Effector CD8-positive, alpha-beta T cell (primary cell): ENCODE data around the gene TRMT112.
A peak's percentile ranks its signal among the peaks of the same experiment; 100 is the strongest.
"Not testable (repeated sequence)": the region's sequence is repeated elsewhere in the genome, so short reads cannot be mapped to it uniquely, and the experiment has no call there.

Source experiments
- DNase-seq: peaks from one replicate; lab custom pipeline; 2025; lab: John Stamatoyannopoulos, UW

Gene TRMT112

DNA sequence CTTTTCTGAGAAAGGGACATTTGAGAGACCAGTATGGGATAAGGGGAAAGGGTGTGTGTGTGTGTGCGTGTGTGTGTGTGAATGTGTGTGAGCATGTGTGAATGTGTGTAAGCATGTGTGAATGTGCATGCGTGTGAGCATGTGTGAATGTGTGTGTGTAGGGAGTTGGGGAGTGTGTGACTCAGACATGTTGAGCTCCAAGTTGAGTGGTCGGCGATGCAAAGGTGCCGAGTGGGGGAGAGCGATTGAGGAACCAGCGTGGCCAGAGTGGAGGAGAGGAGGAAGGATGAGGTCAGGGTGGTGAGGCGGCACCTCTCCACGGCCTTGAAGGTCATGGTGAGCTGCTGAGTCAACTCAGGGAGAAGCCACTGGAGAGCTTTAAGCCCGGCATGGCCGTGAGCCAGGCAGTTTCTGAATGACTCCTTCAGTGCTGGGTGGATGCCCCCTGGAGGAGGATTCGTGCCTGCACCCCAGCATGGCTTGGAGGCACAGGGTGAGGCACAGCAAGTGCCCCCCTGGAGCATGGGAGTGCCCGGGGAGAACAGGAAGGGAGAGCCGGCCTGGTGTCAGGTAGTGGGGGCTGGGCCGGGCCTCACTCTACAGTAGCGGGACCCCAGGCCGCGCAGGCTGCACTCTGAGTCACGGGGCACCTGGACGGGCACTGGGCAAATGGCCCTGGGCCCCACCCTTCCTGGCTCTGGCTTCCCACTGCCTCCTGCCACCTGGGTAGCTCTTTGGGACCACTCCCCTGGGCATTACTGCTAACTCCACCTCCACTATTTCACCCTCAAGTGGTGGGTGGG lies 14.4 kb upstream of the TRMT112 start:
- peak; percentile 38 for DNase-seq

DNA sequence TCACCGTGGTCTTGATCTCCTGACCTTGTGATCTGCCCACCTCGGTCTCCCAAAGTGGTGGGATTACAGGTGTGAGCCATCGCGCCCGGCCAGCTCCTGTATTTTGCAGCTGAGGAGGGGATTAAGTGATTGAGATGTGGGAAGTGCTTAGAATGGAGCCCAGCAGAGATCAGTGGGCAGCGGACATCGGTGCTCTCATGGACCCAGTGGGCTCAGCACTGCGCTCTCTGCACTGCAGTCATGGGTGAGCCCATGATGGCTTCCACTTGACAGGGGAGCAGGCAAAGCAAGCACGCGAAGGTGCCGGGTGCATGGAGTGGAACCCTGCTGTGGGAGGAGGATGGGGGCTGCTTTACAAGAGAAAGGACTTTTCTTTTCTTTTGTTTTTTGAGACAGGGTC lies 13.5 kb upstream of the TRMT112 start:
- no peak for DNase-seq

DNA sequence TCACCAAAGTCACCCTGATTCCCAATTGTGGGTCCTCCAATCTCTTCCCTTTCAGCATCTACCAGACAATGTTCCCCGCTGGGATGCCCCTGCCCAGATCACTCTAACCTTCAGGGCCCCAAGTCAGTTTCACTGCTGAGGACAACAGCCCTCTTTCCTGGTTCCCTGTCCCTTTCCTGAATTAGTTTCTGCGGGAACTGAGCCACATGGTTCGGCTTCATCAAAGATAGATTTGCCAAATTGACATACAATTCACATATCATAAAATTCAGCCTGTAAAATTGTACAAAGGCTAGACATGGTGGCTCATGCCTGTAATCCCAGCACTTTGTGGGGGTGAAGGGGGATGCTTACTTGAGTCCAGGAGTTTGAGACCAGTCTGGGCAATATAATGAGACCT lies 10.6 kb upstream of the TRMT112 start:
- no peak for DNase-seq

DNA sequence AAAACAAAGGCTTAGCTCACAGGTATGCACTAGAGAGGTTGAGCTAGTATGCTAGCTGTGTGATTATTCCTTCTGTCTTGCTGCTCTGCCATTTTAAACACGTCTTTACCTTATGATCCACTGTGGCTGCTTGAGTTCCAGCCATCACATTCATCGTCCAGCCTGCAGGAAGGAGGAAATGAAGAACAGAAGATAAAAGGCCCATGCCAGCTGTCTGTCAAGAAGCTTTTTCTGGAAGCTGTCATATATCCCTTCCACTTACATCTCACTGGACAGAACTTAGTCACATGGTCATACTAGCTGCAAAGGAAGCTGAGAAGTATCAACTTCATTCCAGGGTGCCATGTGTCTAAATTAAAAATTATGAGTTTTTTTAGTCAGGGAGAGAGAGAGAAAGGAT lies 10.0 kb upstream of the TRMT112 start:
- DNase-seq = no peak

DNA sequence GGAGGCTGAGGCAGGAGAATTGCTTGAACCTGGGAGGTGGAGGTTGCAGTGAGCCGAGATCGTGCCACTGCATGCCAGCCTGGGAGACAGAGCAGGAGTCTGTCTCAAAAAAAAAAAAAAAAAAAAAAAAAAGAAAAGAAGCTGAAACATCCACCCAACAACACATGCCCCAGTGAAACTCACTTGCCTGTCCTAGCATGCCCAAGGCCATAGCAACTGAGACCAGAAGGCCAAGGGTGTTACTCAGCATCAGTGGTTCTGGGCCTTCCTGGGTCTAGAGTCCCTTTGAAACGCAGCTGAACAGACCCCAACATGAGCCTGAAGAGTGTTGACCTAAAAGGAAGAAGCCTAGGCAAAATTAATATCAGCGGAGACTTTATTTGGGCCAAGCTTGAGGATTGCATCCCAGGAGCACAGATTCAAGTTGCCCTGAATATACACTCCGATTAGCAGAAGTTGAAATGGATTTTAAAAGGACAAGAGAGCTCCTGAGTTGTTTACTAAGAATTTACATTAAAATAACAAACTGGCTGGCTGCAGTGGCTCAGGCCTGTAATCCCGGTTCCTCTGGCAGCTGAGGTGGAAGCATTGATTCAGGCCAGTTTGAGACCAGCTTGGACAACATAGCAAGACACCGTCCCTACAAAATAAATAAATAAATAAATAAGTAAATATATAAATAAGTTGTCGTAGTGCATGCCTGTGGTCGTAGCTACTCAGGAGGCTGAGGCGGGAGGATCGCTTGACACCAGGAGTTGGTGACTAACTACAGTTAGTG lies 7.5 kb upstream of the TRMT112 start:
- DNase-seq = no peak

DNA sequence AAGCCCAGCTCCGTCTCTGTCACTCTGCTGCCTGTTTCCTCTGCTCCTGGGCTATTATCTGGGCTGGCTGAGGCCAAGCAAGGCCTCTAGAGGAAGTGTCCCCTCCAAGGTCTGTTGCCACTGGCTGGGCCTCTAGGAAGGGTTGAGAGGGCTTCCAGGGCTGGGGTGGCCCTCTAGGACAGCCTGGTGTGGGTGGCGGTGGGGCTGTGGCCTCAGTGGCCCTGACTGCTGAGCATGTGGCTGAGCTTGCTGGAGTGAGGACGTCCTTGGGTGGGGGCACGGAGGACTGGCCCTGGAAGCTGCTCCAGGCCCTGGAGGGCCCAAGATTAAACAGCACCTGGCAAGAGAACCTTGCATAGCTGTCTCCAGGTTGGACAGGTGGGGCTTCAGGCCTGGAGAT lies 6.6 kb upstream of the TRMT112 start:
- DNase-seq = not testable (repeated sequence)

DNA sequence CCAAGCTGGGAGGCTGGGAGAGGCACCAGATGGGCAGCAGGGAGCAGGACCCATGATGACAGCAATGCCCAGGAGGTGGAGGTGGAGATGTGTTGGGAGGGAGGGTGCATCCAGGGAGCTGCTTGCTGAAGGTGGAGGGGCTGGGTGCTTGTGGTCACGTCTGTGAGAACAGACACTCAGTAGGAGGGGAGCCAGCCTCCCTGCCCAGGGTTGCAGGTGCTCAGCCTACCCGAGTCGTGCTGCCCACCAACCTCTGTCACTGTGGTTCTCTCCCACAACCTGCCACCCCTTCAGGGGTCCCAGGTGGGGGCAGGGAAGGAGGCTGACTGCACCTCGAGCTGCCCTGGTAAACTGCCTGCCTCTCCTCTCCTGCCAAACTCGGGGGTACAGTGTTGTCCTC lies 6.0 kb upstream of the TRMT112 start:
- no peak for DNase-seq

DNA sequence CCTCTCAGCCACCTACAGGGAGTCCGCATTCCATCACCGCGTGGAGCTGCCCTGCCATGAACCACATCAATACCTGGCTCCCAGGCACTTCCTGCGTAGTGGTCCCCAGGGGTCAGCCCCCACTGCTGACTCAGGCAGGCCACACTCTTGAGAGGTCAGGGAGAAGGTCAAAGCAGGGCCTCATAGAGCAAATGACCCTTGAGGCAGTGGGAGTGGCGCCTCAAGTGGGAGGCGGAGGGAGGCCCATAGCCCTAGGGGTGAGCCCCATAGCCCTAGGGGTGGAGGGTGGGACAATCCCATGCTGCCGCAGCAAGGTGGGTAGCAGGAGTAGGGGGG lies 5.5 kb upstream of the TRMT112 start:
- no peak for DNase-seq

DNA sequence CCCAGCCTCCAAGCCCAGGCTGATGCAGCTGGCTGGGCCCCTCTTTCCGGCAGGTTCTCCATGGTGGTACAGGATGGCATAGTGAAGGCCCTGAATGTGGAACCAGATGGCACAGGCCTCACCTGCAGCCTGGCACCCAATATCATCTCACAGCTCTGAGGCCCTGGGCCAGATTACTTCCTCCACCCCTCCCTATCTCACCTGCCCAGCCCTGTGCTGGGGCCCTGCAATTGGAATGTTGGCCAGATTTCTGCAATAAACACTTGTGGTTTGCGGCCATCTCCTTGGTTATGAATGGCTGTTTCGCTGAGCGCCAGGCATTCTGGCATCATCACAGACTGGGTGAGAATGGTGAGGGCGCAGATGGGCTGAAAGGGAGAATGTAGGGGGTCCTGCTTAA lies 4.2 kb upstream of the TRMT112 start:
- no peak for DNase-seq

DNA sequence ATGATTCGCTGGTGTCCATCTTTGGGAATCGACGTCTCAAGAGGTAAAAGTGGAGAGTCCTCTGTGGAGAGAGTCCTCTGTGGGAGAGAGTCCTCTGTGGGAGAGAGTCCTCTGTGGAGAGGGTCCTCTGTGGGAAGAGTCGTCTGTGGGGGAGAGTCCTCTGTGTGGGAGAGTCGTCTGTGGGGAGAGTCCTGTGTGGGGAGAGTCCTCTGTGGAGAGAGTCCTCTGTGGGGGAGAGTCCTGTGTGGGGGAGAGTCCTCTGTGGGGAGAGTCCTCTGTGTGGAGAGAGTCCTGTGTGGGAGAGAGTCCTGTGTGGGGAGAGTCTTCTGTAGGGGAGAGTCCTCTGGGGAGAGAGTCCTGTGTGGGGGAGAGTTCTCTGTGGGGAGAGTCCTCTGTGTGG lies 3.7 kb upstream of the TRMT112 start:
- DNase-seq = no peak

DNA sequence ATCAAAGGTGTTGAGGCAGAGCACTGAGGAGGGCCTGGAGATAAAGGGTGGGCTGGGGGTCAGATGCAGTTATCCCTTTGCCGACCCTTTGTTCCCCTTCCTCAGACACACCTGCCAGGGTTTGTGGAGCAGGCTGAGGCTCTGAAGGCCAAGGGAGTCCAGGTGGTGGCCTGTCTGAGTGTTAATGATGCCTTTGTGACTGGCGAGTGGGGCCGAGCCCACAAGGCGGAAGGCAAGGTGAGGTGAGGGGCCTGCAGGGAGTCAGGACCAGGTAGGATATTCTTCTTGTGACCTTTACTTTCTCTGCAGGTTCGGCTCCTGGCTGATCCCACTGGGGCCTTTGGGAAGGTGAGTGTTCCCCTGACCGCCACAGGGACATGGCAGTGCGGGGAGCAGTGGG lies 3.2 kb upstream of the TRMT112 start:
- no peak for DNase-seq

DNA sequence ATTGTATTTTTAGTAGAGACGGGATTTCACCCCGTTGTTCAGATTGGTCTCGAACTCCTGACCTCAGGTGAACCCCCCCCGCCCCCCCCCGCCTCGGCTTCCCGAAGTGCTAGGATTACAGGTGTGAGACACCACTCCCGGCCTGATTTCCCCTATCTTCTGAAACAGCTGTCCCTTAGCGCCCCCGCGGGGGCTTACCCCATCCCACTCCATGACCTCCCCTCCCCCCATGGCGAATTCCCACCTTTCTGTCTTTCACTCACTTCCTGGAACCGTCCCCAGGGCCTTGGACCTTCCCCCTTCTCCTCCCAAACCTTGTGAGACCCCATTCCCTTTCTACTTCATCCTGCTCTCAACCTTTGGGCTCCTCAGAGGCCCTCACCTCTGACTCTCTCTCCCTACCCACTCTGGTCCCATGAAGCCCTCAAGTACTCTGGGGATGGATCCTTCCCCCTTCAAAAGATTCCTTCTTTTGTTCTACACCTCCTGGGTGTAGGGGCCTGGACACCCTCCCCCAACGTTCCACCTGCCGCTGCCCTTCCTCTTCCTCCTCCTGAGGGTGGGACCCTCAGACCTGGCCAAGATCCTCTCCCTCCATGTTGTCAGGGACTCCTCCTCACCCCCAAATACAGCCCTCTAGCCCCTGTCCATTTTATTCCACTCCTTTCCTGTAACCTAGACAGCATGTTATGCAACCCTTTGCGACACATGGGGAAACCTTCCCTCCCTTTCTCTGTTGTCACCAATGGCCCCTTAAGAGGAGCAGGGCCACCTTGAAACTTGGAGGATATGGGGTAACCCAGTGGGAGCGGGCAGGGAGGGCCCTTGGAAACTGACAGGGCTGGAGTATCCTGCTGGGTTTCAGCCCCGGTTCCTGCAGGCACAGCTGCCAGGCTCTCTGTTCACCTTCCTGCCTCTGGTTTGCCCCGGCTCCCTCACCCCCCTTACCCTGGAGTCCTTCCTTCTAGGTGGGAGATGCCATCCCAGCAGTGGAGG lies 1.7 kb upstream of the TRMT112 start:
- no peak for DNase-seq

DNA sequence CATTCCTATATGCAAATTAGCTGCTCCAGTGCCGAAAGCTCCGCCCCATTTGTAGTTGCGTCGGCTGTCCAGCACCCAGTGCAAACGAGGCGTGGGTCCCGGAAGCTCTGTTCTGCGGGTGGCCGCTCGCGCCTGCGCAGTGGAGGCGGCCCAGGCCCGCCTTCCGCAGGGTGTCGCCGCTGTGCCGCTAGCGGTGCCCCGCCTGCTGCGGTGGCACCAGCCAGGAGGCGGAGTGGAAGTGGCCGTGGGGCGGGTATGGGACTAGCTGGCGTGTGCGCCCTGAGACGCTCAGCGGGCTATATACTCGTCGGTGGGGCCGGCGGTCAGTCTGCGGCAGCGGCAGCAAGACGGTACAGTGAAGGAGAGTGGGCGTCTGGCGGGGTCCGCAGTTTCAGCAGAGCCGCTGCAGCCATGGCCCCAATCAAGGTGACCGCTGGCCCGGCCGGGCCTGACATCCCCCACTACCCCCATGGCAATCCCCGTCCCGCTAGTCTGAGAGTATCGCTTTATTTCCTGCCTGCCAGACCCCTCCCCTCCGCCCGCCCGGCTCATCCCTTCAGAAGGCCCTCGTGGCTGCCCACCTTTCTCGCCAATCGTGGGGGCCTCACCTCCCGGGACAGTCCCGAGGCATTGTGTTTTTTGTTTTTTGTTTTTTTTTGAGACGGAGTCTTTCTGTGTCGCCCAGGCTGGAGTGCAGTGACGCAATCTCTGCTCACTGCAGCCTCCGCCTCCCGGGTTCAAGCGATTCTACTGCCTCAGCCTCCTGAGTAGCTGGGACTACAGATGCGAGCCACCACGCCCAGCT lies 804 bp upstream of the TRMT112 start, which contains the start of gene PRDX5:
TSS of gene PRDX5 (plus strand) at position 161 of the 805 bp plus-strand sequence. CDS start at position 256, 95 bp downstream.
- peak; percentile 88 for DNase-seq

DNA sequence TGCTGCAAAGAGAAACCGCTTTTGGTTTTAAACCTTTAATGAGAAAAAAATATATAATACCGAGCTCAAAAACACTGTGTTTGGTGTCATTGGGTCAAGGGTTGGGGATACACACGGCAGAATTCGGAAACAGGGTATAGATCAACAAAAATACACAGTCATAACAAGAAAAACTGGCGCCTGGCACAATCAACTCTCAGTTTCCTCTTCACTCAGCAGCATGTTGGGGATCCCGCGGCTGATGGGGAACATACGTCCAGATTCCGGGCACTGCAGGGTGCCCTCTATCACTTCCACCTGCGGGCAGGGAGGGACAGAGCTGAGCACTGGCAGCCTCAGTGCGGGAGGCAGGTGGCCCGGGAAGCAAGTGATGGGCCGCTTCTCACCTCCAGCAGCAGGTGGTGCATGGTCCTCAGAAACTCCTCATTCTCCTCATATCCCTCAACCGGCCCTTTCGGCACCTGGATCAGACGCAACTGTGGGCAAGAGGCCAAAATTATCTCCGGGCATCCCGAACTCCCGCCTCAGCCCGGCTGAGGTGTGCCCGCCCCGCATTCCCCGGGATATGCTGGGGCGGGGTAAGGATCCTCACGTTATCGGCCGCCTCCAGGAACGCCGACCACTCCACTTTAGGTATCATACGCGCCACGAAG lies 561 bp downstream of the TRMT112 start:
- DNase-seq = no peak

DNA sequence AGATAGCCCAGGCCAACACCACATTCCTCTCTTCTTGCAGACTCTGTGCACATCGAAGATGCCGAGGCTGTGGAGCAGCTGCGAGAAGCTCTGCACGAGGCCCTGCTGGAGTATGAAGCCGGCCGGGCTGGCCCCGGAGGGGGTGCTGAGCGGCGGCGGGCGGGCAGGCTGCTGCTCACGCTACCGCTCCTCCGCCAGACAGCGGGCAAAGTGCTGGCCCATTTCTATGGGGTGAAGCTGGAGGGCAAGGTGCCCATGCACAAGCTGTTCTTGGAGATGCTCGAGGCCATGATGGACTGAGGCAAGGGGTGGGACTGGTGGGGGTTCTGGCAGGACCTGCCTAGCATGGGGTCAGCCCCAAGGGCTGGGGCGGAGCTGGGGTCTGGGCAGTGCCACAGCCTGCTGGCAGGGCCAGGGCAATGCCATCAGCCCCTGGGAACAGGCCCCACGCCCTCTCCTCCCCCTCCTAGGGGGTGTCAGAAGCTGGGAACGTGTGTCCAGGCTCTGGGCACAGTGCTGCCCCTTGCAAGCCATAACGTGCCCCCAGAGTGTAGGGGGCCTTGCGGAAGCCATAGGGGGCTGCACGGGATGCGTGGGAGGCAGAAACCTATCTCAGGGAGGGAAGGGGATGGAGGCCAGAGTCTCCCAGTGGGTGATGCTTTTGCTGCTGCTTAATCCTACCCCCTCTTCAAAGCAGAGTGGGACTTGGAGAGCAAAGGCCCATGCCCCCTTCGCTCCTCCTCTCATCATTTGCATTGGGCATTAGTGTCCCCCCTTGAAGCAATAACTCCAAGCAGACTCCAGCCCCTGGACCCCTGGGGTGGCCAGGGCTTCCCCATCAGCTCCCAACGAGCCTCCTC lies 1.5 kb downstream of the TRMT112 start:
- not testable (repeated sequence) for DNase-seq

DNA sequence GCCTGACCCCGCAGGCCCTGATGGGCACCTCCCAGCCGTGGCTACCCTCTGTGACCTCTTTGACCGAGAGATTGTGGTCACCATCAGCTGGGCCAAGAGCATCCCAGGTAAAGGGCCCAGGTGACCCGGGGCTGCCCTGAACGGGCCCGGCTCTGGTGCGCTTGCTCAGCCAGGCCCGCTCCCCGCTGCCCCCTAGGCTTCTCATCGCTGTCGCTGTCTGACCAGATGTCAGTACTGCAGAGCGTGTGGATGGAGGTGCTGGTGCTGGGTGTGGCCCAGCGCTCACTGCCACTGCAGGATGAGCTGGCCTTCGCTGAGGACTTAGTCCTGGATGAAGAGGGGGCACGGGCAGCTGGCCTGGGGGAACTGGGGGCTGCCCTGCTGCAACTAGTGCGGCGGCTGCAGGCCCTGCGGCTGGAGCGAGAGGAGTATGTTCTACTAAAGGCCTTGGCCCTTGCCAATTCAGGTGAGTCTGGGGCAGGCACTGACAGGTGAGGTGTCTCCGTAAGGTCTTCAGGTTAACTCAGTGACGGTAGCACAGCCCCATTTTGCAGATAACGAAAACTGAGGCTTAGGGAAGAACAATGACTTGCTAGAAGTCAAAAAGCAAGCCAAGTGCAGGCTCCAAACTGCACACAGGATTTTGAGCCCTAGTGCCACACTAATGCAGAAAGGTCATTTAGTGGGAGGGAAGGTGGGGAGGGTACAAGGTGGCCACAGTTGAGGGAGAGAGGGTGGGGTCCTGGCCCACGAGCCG lies 2.4 kb downstream of the TRMT112 start:
- no peak for DNase-seq

DNA sequence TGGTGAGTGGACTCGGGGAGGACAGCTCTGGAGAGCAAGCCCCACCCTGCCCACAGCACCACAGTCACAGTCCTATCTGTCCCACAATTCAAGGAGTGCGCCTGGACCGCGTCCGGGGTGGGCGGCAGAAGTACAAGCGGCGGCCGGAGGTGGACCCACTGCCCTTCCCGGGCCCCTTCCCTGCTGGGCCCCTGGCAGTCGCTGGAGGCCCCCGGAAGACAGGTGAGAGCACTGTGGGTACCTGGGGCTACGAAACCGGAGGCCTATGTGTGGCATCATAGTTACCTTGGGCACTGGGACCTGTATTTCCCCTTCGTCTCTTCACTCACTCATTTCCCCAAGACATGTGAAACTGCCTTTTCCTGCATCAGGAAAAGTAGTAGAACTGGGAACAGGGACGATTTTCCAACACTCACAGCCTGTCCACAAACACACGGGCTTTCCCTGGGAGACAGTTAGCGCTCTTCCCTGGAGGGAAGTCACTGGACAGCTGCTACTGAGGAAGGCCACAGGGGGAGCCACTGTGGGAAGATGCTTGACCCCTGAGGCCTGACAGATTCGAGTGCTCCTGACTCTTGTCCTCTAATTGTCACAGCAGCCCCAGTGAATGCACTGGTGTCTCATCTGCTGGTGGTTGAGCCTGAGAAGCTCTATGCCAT lies 3.1 kb downstream of the TRMT112 start:
- no peak for DNase-seq

DNA sequence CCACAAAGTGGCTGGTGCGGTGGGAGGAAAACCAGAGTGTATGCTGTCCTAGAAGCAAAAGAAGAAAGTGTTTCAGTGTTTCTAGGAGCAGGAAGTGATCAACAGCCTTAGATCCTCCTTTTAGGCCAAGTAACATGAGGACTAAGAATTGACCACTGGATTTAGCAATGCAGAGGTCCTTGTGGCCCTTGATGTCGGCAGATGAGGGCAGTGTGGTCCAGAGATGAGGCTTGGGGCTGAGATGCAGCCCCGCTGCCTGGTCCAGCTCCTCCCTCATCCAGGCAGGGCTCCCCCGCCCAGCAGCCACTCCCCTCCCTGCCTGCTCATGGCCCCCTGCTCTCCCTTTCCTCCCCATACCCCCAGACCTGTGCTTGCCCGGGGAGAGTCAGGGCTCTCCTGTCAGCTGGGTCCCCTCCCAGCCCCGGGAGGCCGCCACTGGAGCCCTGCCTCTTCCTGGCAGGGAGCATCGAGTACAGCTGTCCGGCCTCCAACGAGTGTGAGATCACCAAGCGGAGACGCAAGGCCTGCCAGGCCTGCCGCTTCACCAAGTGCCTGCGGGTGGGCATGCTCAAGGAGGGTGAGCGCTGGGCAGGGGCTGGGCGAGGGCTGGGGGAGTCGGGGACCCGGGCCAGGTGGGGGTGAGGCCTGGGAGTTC lies 3.7 kb downstream of the TRMT112 start:
- no peak for DNase-seq
